ENCODE measurements around the gene CLDN22.

Gene CLDN22

DNA sequence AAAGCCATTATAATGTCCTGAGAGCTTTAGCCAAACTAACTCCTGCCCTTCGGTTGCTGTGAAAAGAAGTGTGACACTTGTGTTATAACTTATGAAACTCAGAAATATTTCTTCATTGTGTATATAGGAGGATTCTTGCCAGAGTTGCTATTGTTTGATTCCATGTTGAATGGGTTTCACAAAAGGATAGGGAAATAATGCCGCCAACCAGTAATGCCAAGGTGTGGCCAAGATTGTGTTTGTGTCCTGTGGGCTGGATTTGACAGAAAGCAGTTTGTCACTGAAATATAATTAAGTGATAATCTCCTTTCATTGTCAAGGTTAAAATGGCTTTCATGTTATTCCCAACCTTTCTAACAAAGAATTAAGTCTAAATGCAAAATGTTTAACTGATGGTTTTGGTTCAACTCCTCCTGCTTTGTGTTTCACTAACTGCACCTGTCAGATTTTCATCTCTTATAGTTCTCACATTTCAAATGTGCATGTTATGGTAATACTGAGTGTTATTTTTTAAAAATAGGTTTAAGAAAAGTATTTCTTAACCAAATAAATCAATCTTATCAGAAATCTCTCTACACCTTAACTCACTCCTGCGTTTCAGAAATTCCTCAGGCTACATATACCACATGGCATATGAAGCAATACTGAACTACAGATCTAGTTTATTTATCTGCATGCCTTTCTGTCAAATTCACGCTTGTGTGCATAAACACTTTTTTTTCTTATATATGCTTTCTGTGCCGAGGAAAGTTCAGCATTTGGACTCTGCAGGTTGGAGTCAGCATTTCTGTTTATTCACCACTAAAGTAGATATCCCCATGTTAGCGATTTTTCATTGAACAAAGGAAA is at the start of gene CLDN22:
CLDN22 (minus strand) TSS at position 66 of the 849 bp plus-strand sequence; CDS start at position 8, 58 bp downstream.
- no peak for DNase-seq

DNA sequence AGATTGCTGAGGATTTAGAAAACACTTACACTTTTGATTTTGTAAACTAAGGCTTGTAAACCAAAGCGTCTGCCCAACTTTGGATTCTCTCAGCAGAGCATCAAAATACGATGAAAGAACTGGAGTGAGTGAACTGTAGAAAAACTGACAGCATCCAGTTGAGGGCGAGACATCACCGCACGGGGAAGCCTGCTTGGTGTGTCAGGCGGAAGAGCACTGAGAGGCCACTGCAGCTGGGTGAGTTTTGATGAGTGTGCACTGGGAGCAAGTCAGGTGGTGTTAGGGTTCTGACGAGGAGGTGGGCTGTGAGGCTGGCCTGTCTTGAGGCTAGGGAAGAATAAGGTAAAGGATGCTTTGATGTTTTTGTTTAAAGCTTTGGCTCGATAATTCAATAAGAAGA is 49.0 kb upstream of the CLDN22 start:
- no peak for DNase-seq

DNA sequence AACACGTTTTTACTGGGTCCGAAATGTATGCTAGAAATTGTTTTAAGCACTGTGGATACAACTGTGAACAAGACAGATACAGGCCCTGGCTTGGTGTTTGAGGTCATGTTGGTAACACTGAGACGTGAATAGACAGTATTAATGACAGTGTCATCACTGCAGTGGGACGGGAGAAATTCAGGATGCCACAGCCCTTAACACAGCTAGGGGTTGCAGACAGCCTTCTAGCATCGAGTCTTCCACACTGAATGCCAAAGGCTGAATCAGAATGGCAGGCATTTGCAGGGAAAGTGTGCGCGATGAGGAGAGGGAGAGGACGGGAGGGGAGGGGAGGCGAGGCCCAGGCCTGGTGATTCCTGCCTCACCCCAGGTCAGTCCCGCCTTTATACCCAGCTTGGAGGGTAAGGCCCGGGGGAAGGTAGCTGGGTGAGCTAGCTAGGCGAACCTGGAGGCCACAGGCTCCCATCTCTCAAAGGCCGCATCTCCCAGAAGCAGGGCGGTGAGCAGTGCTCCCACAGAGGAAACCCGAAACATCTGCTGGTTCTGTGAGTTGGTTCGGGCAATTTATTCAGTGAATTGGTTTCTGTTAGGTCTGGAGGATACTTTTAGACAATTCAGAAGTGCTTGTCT is 46.2 kb upstream of the CLDN22 start:
- no peak for DNase-seq

GRCh38 chr4:183364025-183364424 is 43.9 kb upstream of the CLDN22 start:
- no peak for DNase-seq

DNA sequence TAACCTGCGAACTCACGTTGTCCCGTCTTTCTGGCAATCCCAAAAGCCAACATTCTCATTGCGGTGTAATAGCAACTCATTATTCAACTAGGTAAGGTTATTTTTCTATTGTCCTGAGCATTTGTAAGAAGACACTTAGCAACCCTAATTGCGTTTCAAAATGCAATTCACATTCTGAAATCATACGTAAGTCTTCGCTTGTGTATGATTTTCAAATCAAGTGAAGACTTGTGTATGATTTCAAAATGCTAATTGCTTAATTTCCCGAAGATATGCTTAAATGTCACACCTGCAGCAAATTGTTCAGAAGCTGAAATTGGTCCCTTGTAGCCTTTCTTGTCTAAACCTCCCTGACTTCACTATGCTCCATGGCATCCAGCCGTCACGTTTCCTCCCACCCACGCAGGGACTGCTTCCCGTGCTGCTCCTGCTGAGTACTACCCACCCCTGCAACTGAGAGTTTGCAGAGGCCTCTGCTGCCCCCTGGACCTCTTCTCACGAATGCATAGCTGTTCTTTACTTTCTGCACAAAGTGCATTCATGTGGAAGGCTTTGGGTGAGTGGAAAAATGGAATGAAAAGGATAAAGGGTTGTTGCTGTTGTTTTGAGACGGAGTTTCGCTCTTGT is 43.0 kb upstream of the CLDN22 start:
- no peak for DNase-seq

- no peak for DNase-seq
Observed at GRCh38 chr4:183362036-183362435, 42.0 kb upstream of the CLDN22 start.

DNA sequence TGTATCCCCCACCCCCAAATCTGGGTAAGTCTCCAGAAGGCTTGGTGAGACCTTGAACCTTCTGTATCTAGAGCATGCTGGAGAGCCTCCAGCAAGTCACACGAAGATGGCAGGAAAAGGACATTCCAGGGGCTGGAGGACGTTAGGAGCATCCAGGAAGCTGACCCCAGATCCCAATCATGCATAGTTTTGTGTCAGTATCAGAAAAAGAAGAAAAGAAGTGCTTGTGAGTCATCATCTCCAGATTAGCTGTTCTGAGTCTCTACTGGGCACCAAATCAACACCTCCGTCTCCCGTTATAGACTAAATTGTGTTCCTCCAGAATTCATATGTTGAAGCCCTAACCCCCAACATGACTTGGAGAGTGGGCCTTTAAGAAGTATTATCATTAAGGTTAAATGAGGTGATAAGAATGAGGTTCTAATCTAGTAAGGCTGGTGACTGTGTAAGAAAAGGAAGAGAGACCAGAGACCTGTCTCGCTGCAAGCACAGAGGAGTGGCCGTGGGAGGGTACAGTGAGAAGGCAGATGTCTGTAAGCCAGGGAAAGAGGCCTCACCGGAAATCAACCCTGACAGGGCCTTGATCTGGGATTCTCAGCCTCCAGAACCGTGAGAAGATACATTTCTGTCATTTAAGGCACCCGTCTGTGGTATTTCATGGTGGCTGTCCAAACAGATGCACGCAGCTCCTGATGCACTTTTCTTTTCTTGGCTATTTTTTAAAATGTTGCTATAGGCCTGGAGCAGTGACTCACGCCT is 40.3 kb upstream of the CLDN22 start:
- no peak for DNase-seq

DNA sequence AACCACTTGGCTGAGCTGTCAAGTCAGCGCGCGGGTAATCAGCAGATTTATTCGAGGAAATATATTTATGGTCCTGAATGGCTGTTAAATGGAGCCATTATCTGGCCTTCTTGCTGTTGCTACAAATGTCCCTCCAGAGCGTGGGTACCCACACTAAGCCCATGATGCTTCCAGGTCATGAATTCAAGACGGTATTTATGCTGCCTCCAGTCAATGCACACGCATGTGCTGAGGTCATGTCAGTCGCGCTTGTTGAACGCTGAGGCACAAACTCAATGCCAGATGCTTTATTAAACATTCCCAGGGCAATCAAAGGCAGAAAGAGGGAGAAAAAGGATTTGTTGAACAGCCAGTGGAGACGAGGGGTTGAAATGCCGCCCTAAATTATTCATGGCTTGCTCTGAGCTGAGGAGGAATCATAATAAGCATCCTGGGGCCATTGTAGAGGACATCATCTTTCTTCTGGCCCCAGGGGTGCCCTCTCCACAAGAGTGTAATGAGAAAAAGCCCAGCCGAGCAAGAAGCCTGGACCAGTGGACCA is 38.2 kb upstream of the CLDN22 start:
- no peak for DNase-seq

DNA sequence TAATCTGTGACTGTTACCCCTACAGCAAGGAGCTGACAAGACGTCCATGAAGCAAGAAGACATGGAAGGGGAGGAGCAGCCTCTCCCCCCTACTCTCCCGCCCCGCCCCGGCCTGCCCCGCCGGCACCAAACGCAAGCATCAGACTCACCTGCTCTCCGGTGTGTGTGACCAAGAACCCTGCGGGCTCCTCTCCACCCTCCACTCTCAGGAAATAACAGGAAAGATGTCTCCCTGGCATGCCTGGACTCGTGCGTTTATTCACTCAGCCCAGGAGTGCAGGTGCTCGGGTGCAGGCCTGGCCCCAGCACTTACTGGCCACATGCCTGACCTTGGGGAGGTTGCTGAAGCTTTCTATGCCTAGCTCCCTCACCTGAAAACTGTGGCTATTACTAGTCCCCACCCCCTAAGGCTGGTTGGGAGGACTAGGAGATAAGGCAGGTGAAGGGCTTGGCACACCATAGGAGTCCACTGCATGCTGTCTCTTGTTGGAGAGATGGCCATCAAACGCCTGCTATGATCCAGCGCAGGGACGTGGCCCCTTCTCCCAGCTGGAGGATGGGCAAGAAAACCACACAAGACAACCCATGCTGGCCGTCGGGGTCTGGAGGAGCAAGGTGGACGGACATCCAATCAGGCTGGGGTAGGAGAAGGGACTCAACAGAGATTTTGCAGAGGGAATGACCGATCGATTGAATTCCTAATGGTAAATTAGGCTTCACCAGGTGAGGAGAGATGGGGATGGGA is 37.0 kb upstream of the CLDN22 start:
- DNase-seq, result no peak

DNA sequence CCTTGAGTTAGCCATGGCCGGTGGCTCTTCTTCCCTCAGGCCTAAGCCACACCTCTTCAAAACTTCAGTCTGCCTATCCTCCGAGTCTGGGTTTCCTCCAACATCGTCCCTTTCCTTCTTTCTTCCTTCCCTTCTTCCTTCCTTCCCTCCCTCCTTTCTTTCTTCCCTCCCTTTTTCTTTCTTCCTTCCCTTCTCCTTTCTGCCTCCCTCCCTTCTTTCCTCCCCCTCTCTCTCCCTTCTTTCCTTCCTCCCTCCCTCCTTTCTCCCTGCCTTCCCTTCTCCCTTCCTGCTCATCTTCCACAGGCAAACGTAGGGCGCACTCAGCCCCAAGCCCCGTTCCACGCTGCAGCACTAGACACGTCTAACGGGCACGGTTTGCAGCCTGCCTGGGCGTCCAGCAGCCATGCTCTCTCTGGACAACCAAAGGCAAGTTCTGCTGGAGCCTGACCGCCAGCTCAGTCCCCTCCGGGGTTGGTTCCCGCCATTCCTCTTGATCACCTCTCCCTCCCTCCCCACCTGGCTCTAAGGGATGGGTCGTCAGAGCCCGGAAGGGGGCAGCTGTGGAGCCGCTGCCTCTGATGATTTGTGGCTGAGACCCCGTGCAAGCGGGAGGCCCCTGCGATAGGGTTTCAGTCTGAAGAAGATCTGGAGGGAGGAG is 36.2 kb upstream of the CLDN22 start:
- DNase-seq, result no peak

DNA sequence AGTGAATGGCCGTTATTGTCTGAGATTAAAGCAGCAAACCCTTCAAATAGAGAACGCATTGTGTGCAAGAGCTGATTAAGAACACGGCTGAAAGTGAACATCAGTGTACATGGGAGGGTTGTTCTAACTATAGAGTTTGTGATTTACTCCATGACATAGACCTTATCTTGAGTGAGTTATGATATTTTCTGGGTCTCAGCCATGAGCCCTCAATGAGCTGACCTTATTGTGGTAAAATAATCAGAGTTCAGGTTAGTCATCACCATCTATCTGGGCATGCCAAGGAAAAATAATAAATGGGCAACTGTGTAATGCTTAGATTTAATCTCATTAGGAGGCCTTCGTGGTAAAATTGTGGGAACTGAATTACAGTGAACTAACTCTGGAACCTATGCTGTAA is 35.3 kb upstream of the CLDN22 start:
- no peak for DNase-seq

DNA sequence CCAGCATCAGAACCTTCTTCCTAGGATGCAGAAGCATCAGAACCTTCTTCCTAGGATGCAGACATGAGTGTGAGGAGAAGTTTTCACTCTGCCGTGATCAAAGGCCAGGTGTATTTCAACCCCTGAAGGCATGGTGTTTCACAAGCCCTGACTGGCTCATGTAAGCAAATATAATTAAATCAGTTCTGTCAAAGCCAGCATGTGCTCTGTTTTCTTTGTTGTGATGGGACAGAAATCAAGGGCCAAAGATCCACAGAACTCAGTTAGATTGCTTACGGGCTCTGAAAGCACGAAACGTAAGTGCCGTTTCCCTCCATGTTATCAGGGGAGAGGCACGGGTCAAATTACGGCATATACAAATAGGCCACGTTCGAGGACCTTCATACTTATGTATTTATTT is 34.1 kb upstream of the CLDN22 start:
- DNase-seq, result no peak

DNA sequence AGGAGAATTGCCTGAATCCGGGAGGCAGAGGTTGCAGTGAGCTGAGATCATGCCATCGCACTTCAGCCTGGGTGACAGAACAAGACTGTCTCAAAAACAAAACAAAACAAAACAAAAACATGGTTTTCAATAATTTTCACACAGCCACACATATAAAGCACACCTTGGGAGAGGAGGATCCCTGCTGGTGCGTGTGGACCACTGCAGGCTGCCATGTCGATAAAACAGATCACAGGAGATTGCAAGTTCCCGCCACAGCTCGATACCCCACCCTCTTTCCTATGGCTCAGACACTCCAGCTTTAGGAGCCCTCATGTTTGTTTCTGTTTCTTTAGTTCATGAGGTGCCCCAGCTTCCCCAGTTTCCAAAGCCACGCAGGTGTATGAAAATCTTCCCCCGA is 33.5 kb upstream of the CLDN22 start:
- no peak for DNase-seq

DNA sequence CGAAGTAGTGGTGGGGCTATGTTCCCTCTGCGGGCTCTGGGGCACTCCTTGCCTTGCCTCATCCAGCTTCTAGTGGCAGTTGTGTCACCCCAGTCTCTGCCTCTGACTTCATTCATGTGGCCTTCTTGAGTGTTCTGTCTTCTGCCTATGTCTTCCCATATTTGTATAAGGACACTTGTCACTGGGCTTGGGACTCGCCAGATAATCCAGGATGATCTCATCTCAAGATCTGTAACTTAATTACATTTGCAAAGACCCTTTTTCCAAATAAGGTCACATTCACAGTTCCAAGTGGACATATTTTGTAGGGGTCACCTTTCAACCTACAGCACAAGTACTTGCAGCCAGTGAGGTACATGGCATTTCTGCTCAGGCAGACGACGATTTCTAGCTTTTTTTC is 32.5 kb upstream of the CLDN22 start:
- DNase-seq, result no peak

- no peak for DNase-seq
Observed at GRCh38 chr4:183350317-183351071, 30.4 kb upstream of the CLDN22 start.

GRCh38 chr4:183349673-183350072 is 29.6 kb upstream of the CLDN22 start:
- no peak for DNase-seq

- no peak for DNase-seq
Observed at GRCh38 chr4:183348706-183349659, 28.9 kb upstream of the CLDN22 start.

DNA sequence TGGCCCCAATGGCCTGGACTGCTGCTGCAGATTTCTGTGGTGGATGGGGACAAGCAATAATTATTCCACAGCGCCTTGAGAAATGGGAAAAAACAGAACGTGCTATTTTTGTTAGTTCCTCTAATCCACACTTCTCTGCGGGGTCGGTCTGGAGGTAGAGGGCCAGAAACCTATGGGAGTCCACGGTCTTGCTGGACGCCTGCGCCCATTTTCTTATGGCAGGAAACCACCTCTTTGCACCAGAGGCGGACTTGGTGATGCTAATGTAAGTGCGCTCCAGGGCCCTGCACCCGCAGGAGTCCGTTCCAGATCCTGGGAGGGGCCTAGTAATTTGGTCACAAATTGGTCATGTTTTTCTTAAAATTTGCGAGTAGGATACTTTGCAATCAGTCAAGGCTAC is 28.1 kb upstream of the CLDN22 start:
- no peak for DNase-seq

DNA sequence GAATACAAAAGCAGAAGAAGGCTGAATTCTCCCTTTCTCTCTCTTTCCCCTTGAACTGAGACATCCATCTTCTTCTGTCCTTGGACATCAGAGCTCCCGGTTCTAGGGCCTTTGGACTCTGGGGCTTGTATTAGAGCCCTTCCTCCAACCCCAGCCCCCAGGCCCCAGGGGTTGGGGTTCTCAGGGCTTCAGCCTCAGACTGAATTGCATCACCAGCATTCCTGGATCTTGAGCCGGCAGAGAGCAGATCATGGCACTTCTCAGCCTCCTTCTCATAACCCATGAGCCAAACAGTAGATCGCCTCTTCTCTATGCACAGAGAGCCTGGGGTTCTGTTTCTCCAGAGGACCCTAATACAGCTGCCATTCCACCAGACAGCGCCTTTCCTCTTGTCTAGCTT is 27.5 kb upstream of the CLDN22 start:
- DNase-seq, result no peak

DNA sequence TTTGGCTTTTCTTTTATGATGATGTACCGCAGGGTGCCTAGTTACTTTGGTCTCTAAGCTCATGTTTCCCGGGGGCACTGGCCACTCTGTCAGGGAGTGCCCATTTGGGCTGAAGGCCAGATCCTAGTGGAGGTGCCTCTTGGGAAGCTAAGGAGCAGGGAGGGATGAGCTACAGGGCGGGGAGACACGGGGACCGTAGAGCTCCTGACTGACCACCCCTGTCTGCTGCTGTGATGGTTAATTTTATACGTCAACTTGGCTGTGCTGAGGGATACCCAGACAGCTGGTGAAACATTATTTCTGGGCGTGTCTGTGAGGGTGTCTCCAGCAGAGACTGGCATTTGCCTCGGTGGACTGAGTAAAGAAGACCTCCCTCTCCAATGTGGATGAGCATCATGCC is 27.1 kb upstream of the CLDN22 start:
- no peak for DNase-seq
